Measurements from ENCODE around the gene GNAQ. TPM values are rescaled to one million over a fixed set of nuclear protein-coding genes. Genes with fewer than 3 reads are reported as not detected.

GNAQ gene
- total RNA-seq: 10 to 100 TPM in 9 of 10 donors, 1 to 10 TPM in 1; 6.9 to 19.8 (median 13.8) TPM
- 10 to 100 TPM in 1 of 2 donors, 1 to 10 TPM in 1; 5.4 to 10.6 TPM for polyA plus RNA-seq
- long read RNA-seq, donor 1, full-length matches to known transcripts: 9 of 14 reads
- long read RNA-seq, donor 1, partial matches to known transcripts: 1 of 14 reads
- long read RNA-seq, donor 1, other reads (novel, unspliced or antisense): 4 of 14 reads
- long read RNA-seq, donor 2, full-length matches to known transcripts: 12 of 17 reads
- long read RNA-seq, donor 2, partial matches to known transcripts: 2 of 17 reads
- long read RNA-seq, donor 2, other reads (novel, unspliced or antisense): 3 of 17 reads
- long read RNA-seq, donor 3, partial matches to known transcripts: 3 of 4 reads
- long read RNA-seq, donor 3, other reads (novel, unspliced or antisense): 1 of 4 reads

DNA sequence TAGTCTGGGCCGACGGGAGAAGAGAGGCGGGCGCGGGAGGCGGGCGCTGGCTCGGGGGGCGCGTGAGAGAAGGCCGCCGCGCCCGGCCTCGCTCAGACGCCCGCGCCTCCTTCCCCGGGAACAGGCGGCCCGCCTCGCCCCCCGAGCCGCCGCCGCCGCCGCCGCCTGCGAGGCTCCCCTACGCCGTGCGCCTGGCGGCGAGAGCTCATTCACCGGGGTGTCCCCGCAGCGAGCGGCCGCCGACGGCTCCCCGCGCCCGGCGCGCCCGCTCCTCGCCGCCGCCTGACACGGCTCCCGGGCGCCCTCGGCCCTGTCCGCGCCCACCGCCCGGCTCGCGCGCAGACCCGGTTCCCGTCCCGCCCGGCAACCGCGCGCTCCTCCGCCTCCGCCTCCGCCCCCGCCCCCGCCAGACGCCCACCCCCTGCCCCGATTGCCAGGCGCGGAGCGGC is at the start of gene GNAQ:
Gene GNAQ (minus strand): TSS at position 368 of the 449 bp plus-strand sequence. CDS start 576 bp downstream, outside the sequence.
- ATAC-seq (peak in 1 of 8 donors; percentile 9), DNase-seq (no peak)
- H3K4me3 ChIP-seq: peak within 1 kb of the TSS; percentile 41 to 92 (median 68)
- TF ChIP-seq, protein P1, sequence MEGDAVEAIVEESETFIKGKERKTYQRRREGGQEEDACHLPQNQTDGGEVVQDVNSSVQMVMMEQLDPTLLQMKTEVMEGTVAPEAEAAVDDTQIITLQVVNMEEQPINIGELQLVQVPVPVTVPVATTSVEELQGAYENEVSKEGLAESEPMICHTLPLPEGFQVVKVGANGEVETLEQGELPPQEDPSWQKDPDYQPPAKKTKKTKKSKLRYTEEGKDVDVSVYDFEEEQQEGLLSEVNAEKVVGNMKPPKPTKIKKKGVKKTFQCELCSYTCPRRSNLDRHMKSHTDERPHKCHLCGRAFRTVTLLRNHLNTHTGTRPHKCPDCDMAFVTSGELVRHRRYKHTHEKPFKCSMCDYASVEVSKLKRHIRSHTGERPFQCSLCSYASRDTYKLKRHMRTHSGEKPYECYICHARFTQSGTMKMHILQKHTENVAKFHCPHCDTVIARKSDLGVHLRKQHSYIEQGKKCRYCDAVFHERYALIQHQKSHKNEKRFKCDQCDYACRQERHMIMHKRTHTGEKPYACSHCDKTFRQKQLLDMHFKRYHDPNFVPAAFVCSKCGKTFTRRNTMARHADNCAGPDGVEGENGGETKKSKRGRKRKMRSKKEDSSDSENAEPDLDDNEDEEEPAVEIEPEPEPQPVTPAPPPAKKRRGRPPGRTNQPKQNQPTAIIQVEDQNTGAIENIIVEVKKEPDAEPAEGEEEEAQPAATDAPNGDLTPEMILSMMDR (IDR thresholded peaks at IDR 0.05): no peak
- 0 to 1% methylated on average over 32 to 71 of the region's 79 CpGs for WGBS, 2 donors
- intact Hi-C loops (cut with DNase I): loop anchor here in 7 of 10 donors (5.0 to 10.0 kb wide), 9 partner anchors 57 to 597 kb away; no protein-coding TSS in a partner anchor
- no peaks in the 10 kb centered on the region for H3K36me3 ChIP-seq
- H3K27me3 ChIP-seq: no peaks in the 10 kb centered on the region
- no peaks in the 10 kb centered on the region for H3K9me3 ChIP-seq
- H3K4me1 ChIP-seq: peaks cover 7 to 65% (median 49%) of the 10 kb centered on the region in 9 donors
- H3K27ac ChIP-seq: peak within 1 kb of the TSS; percentile 77 to 100 (median 94)

DNA sequence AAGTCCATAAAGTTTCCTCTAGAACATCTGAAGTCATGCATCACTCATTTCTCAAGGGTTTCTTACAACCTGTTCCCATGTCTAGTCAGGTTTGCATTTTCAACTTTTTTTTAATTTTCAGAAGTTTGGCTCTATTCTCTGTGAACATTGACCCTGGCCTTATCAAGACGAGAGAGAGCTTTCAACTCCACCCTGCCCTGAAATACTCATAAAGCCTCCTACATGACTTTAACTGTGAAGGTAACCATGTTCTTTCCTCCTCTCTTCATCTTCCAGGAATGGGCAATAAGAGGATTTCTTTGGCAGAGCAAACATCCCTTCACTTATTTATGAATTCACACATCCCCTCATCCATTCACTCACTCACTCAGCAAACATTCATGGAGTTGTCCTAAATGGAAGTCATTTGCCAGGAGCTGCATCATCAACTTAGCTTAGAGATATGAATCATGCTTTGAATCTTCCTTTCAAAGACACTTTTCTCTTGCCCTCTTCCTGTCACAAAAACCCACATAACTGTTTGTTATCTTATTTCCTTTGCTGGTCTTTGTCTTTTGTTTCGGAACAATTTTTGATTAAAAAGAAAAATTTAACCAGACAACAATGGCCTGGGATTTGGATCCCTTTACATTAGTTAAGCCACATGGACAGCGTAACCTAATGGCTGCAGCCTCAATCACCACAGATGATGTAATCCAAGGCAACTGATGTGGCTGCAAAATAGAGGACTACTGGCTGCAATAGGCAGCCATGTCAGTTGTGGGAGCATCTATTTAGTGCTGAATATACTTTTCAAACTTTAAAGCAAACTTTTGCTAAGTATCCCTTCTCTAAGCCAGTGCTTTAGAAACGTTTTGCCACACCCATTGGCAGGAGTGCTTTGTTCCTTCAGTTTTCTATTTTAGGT is 43.0 kb upstream of the GNAQ start:
- WGBS, 2 donors: 59 to 62% methylated on average over 4 of the region's 4 CpGs
- H3K36me3 ChIP-seq: no peaks in the 10 kb centered on the region
- TF ChIP-seq, protein P1 (IDR thresholded peaks at IDR 0.05): no peak
- H3K27me3 ChIP-seq: no peaks in the 10 kb centered on the region
- ATAC-seq: no peak
- no peak for DNase-seq
- intact Hi-C loops (cut with DNase I): no loop called here
- H3K4me3 ChIP-seq: no peak overlapping the region
- peaks cover 0 to 19% (median 0%) of the 10 kb centered on the region in 9 donors for H3K4me1 ChIP-seq
- H3K9me3 ChIP-seq: peaks cover 0 to 19% (median 0%) of the 10 kb centered on the region in 11 donors
- H3K27ac ChIP-seq: peak overlapping the region in 1 of 10 donors; percentile 37

DNA sequence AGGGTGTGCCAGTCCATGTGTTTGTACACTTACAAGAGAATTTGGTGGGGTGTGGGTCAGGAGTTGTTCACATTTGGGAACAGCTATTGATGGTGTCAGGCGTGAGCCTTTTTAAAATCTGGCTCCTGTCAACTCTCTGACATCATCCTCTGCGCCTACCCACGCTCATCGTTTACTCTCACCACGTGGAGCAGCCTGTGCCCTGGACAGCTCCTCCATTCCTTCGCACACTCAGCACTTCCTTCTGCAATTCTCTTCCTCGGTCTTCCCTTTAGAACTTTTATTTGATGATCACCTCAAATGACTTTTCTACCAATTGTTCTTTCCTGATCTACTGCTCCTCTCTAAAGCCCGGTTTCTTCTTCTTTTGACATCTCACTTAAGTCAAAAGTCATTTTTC is 42.1 kb upstream of the GNAQ start:
- intact Hi-C loops (cut with DNase I): no loop called here
- Histone ChIP-seq H3K4me3 (no peak overlapping the region), H3K9me3 (peaks cover 0 to 11% (median 0%) of the 10 kb centered on the region in 11 donors), H3K27me3 (no peaks in the 10 kb centered on the region), H3K27ac (peak overlapping the region in 1 of 10 donors; percentile 37), H3K36me3 (no peaks in the 10 kb centered on the region), H3K4me1 (peaks cover 0 to 19% (median 0%) of the 10 kb centered on the region in 9 donors)
- ATAC-seq (no peak), DNase-seq (no peak)
- TF ChIP-seq, protein P1 (IDR thresholded peaks at IDR 0.05): no peak
- 55 to 59% methylated on average over 8 of the region's 8 CpGs for WGBS, 2 donors
